GM19328 (cell line): ENCODE data around the gene NEK6.
A peak's percentile ranks its signal among the peaks of the same experiment; 100 is the strongest.

Source experiments
- ATAC-seq: cut with Tn5 transposase; IDR thresholded peaks from one replicate; pipeline ENCODE4 v1.9.1; 2021; ENCODE audit warnings: mild to moderate bottlenecking, moderate library complexity; ENCODE audit not compliant: unreplicated experiment

NEK6 gene

GRCh38 chr9:124274738-124275137, 17.0 kb downstream of the NEK6 start:
- ATAC-seq, result no peak

GRCh38 chr9:124277420-124277819, 19.7 kb downstream of the NEK6 start:
- no peak for ATAC-seq

- no peak for ATAC-seq
Measured at GRCh38 chr9:124278054-124278540, 20.3 kb downstream of the NEK6 start.

GRCh38 chr9:124279531-124280175, 21.9 kb downstream of the NEK6 start:
- no peak for ATAC-seq

GRCh38 chr9:124280176-124280691, 22.5 kb downstream of the NEK6 start:
- ATAC-seq, result no peak

GRCh38 chr9:124281931-124282371, 24.2 kb downstream of the NEK6 start:
- ATAC-seq, result no peak

- no peak for ATAC-seq
Measured at GRCh38 chr9:124282442-124283227, 24.9 kb downstream of the NEK6 start.

GRCh38 chr9:124283228-124283814, 25.6 kb downstream of the NEK6 start:
- ATAC-seq, result no peak

- ATAC-seq, result no peak
Measured at GRCh38 chr9:124284237-124284831, 26.6 kb downstream of the NEK6 start.

- ATAC-seq, result no peak
Measured at GRCh38 chr9:124284940-124285441, 27.2 kb downstream of the NEK6 start.

GRCh38 chr9:124285490-124285889, 27.7 kb downstream of the NEK6 start:
- ATAC-seq, result no peak

- ATAC-seq, result no peak
Measured at GRCh38 chr9:124285903-124286291, 28.1 kb downstream of the NEK6 start.

GRCh38 chr9:124286292-124286931, 28.7 kb downstream of the NEK6 start:
- no peak for ATAC-seq

- ATAC-seq, result no peak
Measured at GRCh38 chr9:124290053-124290591, 32.4 kb downstream of the NEK6 start.

GRCh38 chr9:124290743-124291554, 33.2 kb downstream of the NEK6 start:
- no peak for ATAC-seq

- peak; percentile 35 for ATAC-seq
Measured at GRCh38 chr9:124291801-124292396, 34.1 kb downstream of the NEK6 start.

GRCh38 chr9:124292696-124293593, 35.2 kb downstream of the NEK6 start:
- ATAC-seq, result no peak
